Right lung (tissue), 5 donors: Measurements from ENCODE around the gene NMD3. TPM values are rescaled to one million over a fixed set of nuclear protein-coding genes. Genes with fewer than 3 reads are reported as not detected.
A peak's percentile ranks its signal among the peaks of the same experiment; 100 is the strongest.
"Not testable (repeated sequence)": the region's sequence is repeated elsewhere in the genome, so short reads cannot be mapped to it uniquely, and the experiment has no call there.

ENCODE experiments used
- DNase-seq, 2 donors: peaks; one replicate each; pipeline ENCODE4 v3.0.0-alpha.2; 2013
- polyA plus RNA-seq, 5 donors: library from polyadenylated mRNA; unstranded; fragments of 120-200 nt; gene quantifications; one replicate each; pipeline versions ENCODE4 v1.2.1 to v1.2.3, GENCODE V29; 2013; ENCODE audit warnings: inconsistent platforms in 1 of 5, low replicate concordance in 1 of 5; ENCODE audit not compliant: insufficient read length in 5 of 5, insufficient read depth in 1 of 5

The NMD3 gene
- polyA plus RNA-seq, 5 donors: 41.3 to 59.3 (median 56.7) TPM

DNA sequence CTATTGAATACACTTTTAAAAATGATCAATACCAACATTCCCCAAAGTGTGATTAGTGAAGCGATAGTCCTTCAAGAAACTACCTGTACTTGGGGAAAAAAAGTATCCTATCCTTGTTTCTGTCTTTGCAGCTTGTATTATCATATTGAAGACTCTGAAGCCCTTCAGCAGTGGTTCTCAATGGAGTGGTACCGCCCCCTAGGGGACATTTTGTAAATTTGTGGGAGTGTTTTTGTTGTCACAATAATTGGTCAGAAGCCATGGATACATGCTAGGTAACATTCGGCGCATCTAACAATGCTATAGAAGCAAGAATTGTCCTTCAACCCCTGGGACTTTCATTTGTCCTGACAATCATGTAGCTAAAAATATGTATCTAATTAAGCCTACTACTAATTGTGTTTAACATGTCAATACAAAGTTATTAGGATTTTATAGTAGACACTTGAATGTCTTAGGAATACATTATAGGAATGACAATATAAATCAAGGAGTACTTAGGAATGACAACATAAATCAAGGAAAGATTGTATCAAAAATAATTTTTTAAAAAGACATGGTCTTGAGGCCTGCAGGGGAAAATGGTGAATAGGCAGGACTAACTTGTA lies 53.7 kb downstream of the NMD3 start:
- peak in 1 of 2 donors; percentile 19 for DNase-seq

DNA sequence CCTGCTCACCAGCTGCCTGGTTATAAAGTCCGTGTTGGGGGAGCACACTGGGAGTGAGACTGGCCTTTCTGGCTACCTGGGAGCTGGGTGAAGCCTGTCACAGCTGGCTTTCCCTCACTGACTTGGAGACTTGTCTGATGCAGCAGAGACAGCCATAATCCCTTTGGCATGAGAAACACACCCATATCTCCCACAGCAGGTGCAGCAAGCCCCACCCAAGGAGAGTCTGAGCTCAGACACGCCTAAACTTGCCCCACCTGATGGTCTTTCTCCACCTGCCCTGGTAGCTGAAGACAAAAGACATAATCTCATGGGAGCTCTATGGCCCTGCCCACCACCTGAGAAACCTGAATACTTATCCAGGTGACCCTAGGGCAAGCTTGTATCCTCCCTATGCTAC lies 54.8 kb downstream of the NMD3 start:
- DNase-seq: no peak

DNA sequence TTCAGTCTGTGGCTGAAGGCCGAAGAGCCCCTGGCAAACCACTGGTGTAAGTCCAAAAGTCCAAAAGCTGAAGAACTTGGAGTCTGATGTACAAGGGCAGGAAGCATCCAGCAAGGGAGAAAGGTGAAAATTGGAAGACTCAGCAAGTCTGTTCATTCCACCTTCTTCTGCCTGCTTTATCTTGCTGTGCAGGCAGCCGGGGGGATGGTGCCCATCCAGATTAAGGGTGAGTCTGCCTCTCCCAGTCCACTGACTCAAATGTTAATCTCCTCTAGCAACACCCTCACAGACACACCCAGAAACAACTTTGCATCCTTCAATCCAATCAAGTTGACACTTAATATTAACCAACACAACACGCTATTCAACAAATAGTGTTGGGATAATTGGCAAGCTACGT lies 61.3 kb downstream of the NMD3 start:
- DNase-seq: not testable (repeated sequence)

DNA sequence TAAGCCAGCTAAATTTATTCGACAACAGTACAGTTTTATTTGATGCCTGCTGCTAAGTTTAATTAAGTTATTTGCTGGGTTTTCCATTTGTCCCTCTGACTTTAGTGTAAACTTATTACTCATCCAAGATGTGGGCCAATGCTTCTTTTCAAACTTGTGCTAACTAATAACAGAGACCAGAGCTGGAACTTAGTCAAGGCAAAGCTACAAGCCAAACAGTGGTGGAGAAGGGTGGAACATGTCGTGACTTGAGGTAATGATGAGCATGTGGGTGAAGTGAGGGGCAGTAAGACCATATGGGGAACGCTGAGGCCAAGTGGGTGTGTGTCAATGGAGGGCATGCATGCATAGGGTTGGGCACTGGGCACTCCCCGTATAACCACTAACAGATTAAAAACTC lies 63.9 kb downstream of the NMD3 start:
- DNase-seq: no peak

DNA sequence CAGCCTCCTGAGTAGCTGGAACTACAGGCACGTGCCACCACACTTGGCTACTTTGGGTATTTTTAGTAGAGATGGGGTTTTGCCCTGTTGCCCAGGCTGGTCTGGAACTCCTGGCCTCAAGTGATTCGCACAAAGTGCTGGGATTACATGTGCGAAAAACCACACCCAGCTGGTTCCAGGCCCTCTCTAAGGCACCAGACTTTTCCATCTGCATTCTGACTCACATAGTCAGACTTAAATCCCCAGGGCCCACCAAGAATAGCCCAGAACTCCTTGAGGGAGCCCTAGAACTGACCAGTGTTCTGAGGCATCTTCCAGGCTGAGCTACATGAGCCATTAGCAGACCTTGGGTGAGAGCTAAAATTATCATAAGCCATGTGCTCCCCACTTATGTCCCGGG lies 68.1 kb downstream of the NMD3 start:
- DNase-seq: no peak

DNA sequence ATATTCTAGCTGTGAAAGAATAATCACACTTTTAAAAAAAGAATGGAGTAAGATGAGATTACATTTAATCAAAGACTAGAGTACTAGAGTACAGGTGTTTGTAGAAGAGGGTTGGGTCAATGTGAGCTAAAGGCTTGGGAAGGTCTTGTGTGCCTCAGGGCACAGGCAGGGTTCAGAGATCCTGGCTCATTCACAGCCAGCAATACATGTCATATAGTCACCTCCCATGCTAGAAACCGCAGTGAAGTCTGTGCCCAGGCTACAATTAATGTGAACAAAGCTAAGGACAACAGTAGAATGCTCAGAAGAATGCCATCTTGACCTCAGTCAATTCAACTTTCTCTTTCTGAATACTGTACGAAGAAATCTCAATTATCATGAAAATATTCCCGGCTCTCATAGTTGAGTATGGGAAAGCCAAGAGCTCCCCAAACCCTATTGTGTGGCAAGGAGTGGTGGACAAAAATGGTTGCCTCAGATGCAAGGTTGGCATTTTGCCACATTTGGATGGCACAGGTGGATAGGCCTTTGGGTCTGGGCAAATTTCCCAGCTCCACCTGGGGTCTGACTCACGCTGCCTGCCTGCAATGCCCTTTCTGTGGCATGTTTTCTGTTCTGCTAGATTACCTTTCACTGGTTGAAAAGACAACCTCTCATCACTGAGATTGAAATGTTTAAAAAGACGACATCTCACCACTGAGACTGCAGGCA lies 70.2 kb downstream of the NMD3 start:
- no peak for DNase-seq

DNA sequence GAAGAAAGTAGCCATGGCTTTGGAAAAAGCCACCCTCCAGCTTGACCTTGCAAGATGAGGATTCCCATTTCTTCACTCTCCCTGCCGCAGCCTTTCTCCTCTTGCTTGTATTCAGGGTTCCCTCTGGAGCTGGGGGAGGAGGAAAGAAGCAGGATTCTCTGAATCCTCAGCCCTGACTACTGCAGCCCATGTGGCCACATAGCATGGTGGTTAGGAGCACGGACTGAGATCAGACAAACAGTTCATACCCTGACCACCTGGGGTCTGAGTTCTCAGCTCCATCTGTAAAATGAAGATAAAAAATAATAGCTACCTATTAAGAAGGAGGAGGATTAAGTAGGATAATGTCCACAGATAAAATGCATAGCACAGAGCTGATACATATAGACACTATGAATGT lies 72.3 kb downstream of the NMD3 start:
- DNase-seq: no peak

DNA sequence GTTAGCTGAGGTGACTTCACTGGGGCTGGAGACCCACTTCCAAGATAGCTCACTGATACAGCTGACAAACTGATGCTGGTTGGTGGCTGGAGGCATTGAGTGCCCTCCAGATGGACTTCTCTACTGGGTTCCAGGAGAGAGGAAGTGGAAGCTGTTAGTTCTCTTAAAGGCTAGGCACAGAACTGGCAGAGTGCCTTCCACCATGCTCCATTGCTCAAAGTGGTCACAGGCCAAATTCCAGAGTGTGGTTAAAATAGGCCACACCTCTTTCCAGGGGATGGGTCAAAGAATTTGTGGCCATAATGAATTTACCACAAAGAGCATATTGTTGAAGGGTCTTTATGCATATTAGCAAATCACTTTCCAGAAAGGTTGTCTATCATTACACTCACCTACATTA lies 74.2 kb downstream of the NMD3 start:
- no peak for DNase-seq

DNA sequence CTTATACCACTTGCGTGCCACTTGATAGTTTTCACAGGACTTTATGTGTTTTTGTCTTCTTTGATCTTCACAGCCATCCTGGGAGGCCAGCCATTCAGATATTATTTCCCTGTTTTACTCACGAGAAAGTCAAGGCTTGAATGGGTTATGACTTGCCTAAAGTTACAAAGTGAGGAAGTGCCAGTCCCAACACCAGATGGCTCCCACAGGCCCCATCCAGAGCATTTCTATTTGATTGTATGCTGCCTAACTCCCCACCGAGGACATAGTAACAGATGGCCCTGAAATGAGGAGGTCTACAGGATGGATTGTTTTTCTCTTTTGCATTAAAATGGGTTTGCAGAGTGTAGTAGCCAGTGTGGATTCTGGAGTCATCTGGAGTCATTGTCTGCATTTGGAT lies 75.7 kb downstream of the NMD3 start:
- no peak for DNase-seq

Other genes with a start within 250 kb of the NMD3 start
- 10 to 100 TPM; 23.3 to 35.9 (median 26.9) TPM for gene B3GALNT1, start 116.0 kb upstream of the NMD3 start, polyA plus RNA-seq
- 10 to 100 TPM in 3 of 5 donors, 1 to 10 TPM in 2; 2.4 to 15.8 (median 11.3) TPM for gene SPTSSB, start 150.2 kb downstream of the NMD3 start, polyA plus RNA-seq